Stimulated activated CD4-positive, alpha-beta T cell treated with anti-CD3 and anti-CD28 coated beads, Interleukin-15, amount 100 ng/mL, for 1 hour (primary cell): ENCODE data around the gene PTPRU.

Experiments
- DNase-seq, 2 donors: peaks; one replicate each; pipeline ENCODE4 v3.0.0-alpha.2; 2020; ENCODE audit warnings: low read depth in 1 of 2, low spot score in 1 of 2

Gene PTPRU

GRCh38 chr1:29330856-29331255 is 94.5 kb downstream of the PTPRU start:
- DNase-seq, result no peak

- DNase-seq, result no peak
These were observed 95.0 kb downstream of the PTPRU start for GRCh38 chr1:29331309-29331708.

DNA sequence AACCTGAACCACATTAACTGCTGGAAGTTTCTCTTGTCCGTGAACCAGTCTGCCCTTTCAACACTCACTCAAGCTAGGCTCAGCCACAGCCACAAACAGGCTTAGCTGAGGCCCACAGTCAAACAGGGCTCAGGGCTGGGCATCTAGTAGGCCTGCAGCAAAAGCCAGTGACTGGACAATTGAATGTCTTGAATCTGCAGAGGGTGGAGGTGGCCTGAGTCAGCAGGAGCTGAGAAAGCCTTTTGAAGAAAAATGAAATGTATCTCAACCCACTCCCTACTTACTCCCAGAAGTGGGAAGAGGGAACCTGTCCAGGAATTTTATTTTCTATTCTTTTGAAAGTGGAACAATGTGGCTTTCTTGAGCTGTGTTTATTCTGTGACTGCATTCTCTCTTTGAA is 95.4 kb downstream of the PTPRU start:
- DNase-seq, result no peak

GRCh38 chr1:29332204-29332603 is 95.9 kb downstream of the PTPRU start:
- no peak for DNase-seq

GRCh38 chr1:29333008-29333407 is 96.7 kb downstream of the PTPRU start:
- no peak for DNase-seq

DNA sequence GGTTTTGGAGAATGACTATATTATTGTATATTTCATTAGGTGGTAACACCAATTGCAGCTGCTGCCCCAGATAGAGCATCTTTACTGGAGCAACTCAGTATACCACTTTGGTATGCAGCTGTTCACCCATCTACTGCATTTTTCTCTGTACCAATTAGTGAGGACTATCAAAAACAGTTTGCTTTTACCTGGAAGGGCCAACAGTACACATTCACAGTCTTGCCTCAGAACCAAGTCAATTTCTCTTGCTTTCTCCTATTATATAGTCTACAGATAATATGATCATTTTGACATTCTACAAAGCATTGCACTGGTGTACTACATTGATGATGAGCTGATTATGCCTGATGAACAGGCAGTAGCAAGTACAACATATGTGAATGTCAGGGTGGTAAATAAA is 99.3 kb downstream of the PTPRU start:
- DNase-seq, result no peak

DNA sequence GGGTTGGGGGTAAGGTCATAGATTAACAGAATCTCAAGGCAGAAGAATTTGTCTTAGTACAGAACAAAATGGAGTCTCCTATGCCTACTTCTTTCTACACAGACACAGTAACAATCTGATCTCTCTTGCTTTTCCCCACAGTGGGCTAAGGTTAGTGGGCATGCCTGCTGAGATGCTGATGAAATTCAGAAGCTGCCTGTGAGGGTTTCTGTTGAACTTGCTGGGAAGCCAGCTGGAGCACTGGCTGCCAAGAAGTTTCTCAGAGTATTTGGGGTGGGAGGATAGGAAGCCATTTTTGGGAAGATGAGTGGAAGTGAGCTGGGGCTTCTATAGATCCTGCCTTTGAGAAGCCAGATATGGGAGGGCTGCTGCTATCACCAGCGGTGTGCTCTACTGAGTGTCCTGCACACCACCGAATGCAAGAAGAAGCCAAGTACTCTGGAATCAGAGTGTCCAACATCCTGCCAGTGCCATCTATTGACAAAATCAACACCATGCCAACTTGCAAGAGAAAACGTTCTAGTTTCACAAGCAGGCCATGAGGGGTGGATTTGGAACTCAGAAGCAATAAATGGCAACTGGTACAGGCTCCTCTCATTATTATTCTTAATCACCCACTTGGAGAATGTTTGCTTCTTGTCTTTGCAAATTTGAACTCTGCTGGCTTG is 102.7 kb downstream of the PTPRU start:
- no peak for DNase-seq

GRCh38 chr1:29341936-29342335 is 105.6 kb downstream of the PTPRU start:
- DNase-seq, result no peak

- no peak for DNase-seq
These were observed 106.0 kb downstream of the PTPRU start for GRCh38 chr1:29342351-29342750.

DNA sequence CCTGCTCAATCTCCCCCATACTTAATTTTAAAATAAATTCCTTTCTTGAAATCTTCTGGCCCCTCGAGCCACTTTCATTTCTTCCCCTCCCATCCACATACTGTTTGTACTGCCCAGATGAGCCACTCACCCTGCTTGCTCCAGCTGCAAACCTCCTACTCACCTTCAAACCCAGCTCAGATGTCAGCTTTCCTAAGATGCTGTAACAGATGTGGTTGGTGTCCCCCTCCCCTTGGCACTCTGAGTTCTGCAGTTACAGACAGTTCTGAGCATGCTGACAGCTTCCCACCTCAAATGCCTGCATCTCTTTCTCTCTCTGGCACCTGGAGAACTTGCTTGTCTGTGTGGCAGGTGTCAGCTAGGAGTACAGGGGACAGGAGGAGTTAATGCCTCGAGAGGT is 106.7 kb downstream of the PTPRU start:
- DNase-seq, result no peak

GRCh38 chr1:29343476-29343875 is 107.2 kb downstream of the PTPRU start:
- no peak for DNase-seq

DNA sequence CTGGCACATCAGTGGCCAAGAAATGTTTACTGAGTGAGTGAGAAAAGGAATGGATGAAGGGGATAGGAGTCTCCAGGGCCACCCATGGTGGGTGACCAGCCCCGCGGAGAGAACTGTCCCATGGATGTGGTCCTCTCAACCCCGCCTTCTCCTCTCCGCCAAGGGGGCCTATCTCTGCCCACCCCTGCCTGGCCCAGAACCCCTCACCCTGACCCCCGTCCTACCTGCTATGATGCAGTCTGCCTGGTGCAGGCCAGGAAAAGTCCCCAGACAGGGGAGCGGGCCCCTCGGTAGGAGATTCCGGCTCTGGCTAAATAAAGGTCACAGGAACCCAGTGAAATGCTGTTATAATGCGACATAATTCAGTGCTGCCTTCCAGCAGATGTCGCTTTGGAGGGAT is 107.6 kb downstream of the PTPRU start:
- no peak for DNase-seq

- no peak for DNase-seq
These were observed 108.0 kb downstream of the PTPRU start for GRCh38 chr1:29344336-29344735.

- DNase-seq, result no peak
These were observed 110.3 kb downstream of the PTPRU start for GRCh38 chr1:29346576-29346975.

DNA sequence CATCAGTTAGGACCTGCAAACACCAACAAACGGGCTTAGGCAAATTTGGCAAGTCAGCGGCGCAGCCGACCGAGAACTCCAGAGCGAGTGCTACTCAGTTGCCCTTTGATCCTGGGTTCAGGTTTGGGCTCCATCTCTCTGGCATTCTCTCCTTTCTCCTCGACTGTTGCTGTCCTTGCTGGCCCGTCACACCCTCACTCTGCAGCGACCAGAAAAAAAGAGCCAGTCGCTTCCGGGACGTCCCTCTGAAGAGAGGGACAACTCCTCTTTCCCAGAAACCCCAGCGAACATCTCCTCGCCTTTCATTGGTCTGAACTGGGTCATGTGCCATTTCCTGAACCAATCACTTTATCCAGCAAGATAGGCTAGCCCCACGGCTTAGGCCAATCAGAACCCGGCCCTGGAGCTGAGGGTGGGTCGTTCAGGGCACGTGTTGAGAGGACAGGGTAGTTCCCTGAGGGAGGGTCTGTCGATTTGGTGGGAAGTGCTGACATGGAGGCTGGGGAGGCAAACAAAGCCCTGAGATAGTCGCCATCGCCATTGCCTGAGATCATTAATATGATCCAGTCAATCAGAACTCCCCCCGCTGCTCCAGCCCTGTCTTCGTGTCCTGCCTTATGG is 113.7 kb downstream of the PTPRU start:
- no peak for DNase-seq

GRCh38 chr1:29352719-29353420 is 116.5 kb downstream of the PTPRU start:
- DNase-seq, result no peak

- no peak for DNase-seq
These were observed 118.3 kb downstream of the PTPRU start for GRCh38 chr1:29354511-29355098.

- DNase-seq, result no peak
These were observed 119.1 kb downstream of the PTPRU start for GRCh38 chr1:29355375-29355774.

DNA sequence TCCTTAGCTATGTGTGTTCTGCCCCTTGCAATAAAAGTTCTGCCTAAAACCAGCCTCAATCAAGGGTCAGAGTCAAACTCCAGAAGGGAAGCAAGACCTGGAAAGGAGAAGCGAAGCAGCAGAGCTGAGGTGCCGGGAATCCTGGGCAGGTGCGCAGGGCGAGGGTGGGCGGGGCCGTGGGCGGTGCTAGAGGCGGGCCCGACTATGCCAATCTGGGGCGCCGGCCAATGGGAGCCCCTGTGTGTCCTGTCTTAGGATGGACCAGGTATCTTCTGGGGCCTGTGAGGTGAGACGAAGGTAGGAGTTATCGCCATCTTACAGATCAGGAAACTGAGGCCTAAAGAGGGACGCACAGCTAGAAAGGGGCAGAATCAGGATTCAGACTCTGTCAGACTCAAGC is 120.3 kb downstream of the PTPRU start:
- no peak for DNase-seq

- no peak for DNase-seq
These were observed 121.1 kb downstream of the PTPRU start for GRCh38 chr1:29357452-29357851.

DNA sequence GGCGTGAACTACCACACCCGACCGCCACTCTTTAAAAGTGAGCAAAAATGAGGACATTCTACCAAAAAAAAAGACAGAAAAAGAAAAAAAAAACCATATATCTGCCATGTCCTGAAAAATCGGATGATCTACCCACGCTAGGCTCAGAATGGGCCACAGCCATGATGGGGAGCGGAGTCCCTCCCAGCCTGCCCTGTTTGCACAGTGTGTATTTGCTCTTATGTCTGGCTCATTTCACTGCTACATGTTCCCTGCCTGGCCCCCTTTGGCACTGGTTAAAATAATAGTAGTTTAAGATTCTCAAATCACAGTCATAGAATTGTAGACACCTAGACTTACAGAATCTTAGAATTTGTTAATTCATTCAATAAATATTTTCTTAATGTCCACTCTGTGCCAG is 121.9 kb downstream of the PTPRU start:
- no peak for DNase-seq

- no peak for DNase-seq
These were observed 124.4 kb downstream of the PTPRU start for GRCh38 chr1:29360768-29361167.
